HepG2 (cell line): Measurements from ENCODE around the gene SEMA4F. TPM values are rescaled to one million over a fixed set of nuclear protein-coding genes. Genes with fewer than 3 reads are reported as not detected.

Experiments used
- ATAC-seq: fragments of 200-7000 bp; cut with Tn5 transposase; 3 replicates; pipeline ENCODE4 v1.9.1; 2020; ENCODE audit warnings: mild to moderate bottlenecking, moderate library complexity
- BruUV-seq: library from RNA; stranded (reverse); fragments of 400-500 nt; replicated peaks from 2 replicates; lab custom pipeline; 2021; lab: Mats Ljungman, UMichigan
- CTCF ChIA-PET: fragments of 300-600 bp; formaldehyde crosslinking; extraction: SDS; loops from one replicate; lab custom pipeline; 2021; ENCODE audit warnings: low total read pairs, inconsistent platforms, low intra/inter-chr PET ratio; lab: Yijun Ruan, JAX
- POLR2A ChIA-PET: fragments of 350-600 bp; sonication (Branson Sonifier 250); formaldehyde crosslinking; loops from one replicate; lab custom pipeline; 2020; ENCODE audit warnings: antibody characterized with exemption, inconsistent platforms; lab: Yijun Ruan, JAX
- DNase-seq: peaks from one replicate; pipeline ENCODE4 v3.0.0-alpha.2; 2015; ENCODE audit warnings: low spot score
- FAIRE-seq: peaks from 3 replicates; lab custom pipeline; 2011; peaks lifted over from hg19 to GRCh38; lab: Jason Lieb, UNC
- H2AFZ ChIP-seq: one replicate; pipeline ENCODE4 v1.6.1; 2011; ENCODE audit warnings: low read length, inconsistent platforms
- H3K27ac ChIP-seq: fragments of 300-600 bp; 3 replicates; pipeline ENCODE4 v1.8.0; 2011; ENCODE audit warnings: mixed run types, mild to moderate bottlenecking, mixed read lengths, low read length, inconsistent platforms; ENCODE audit not compliant: insufficient read depth; ENCODE audit errors: extremely low read length
- H3K27me3 ChIP-seq, 2 experiments: fragments of 200-600 bp in 1 of 2; 2 replicates in 1 of 2; 3 replicates in 1 of 2; pipeline versions ENCODE4 v1.6.0 to v1.8.0; 2011; ENCODE audit warnings: low read length in 2 of 2, mild to moderate bottlenecking in 2 of 2, moderate library complexity in 2 of 2, inconsistent platforms in 1 of 2; ENCODE audit not compliant: insufficient read depth in 2 of 2, control insufficient read depth in 1 of 2
- H3K36me3 ChIP-seq, 2 experiments: fragments of 200-600 bp in 1 of 2; replicated peaks in 1 of 2; 2 replicates in 1 of 2; 3 replicates in 1 of 2; pipeline versions ENCODE4 v1.5.1 to v1.8.0; 2011; ENCODE audit warnings: low read length in 2 of 2, inconsistent platforms in 1 of 2; ENCODE audit not compliant: insufficient read depth in 2 of 2, control insufficient read depth in 1 of 2
- H3K4me1 ChIP-seq: 2 replicates; pipeline ENCODE4 v1.5.1; 2012; ENCODE audit warnings: low read length, inconsistent platforms; ENCODE audit not compliant: insufficient read depth
- H3K4me2 ChIP-seq: 2 replicates; pipeline ENCODE4 v1.6.0; 2011; ENCODE audit warnings: low read depth, low read length, inconsistent platforms
- H3K4me3 ChIP-seq, 3 experiments: fragments of 200-600 bp in 1 of 3; sonication (generic), shearing (Covaris generic) in 1 of 3; replicated peaks in 1 of 3; 2 replicates each; pipeline ENCODE4 v1.5.1; 2011 to 2016; ENCODE audit warnings: low read length in 3 of 3, inconsistent platforms in 2 of 3, low read depth in 2 of 3, mild to moderate bottlenecking in 2 of 3, control low read depth in 1 of 3, mixed read lengths in 1 of 3; ENCODE audit not compliant: insufficient read depth in 1 of 3
- H3K79me2 ChIP-seq: one replicate; pipeline ENCODE4 v1.6.1; 2011; ENCODE audit warnings: low read length, inconsistent platforms; ENCODE audit not compliant: insufficient read depth
- H3K9ac ChIP-seq: 2 replicates; pipeline ENCODE4 v1.6.0; 2011; ENCODE audit warnings: mild to moderate bottlenecking, low read depth, low read length, inconsistent platforms; ENCODE audit not compliant: insufficient read depth
- H3K9me3 ChIP-seq: 2 replicates; pipeline ENCODE4 v1.5.1; 2012; ENCODE audit warnings: mild to moderate bottlenecking, low read length
- H4K20me1 ChIP-seq: 2 replicates; pipeline ENCODE4 v1.6.0; 2011; ENCODE audit warnings: inconsistent platforms, mild to moderate bottlenecking, low read length, moderate library complexity; ENCODE audit not compliant: insufficient read depth
- FOXA1 ChIP-seq, 2 experiments: fragments of 450-650 bp in 1 of 2; sonication (generic) in 1 of 2; formaldehyde crosslinking in 1 of 2; IDR thresholded peaks; 2 replicates each; pipeline versions ENCODE4 v1.4.0 to v1.6.1; 2016 to 2020; ENCODE audit warnings: missing genetic modification reagents in 1 of 2
- HNF1B ChIP-seq: sonication (generic); formaldehyde crosslinking; IDR thresholded peaks from 2 replicates; pipeline ENCODE4 v1.5.1; 2020; ENCODE audit warnings: mild to moderate bottlenecking, moderate library complexity, missing genetic modification reagents
- HOXA7 ChIP-seq: sonication (generic); formaldehyde crosslinking; IDR thresholded peaks from 2 replicates; pipeline ENCODE4 v1.8.1; 2022; ENCODE audit warnings: mild to moderate bottlenecking, missing genetic modification reagents, moderate library complexity
- KLF13 ChIP-seq: sonication (generic); formaldehyde crosslinking; IDR thresholded peaks from 2 replicates; pipeline ENCODE4 v1.4.0; 2020; ENCODE audit warnings: mild to moderate bottlenecking, missing genetic modification reagents
- MIER3 ChIP-seq: IDR thresholded peaks from 2 replicates; pipeline ENCODE4 v1.6.1; 2016; ENCODE audit warnings: missing compliant biosample characterization, borderline replicate concordance
- PHF8 ChIP-seq: sonication (generic); formaldehyde crosslinking; IDR thresholded peaks from 2 replicates; pipeline ENCODE4 v1.5.0; 2020; ENCODE audit warnings: missing genetic modification reagents
- TFDP1 ChIP-seq: IDR thresholded peaks from 2 replicates; pipeline ENCODE4 v1.6.1; 2016; ENCODE audit warnings: missing compliant biosample characterization, missing genetic modification reagents, borderline replicate concordance
- ZFP37 ChIP-seq: sonication (generic); formaldehyde crosslinking; IDR thresholded peaks from 2 replicates; pipeline ENCODE4 v1.4.0; 2020; ENCODE audit warnings: missing genetic modification reagents, borderline replicate concordance
- ZNF430 ChIP-seq: sonication (generic); formaldehyde crosslinking; IDR thresholded peaks from 2 replicates; pipeline ENCODE4 v1.9.0; 2021; ENCODE audit warnings: mild to moderate bottlenecking, missing genetic modification reagents
- ZNF543 ChIP-seq: sonication (generic); formaldehyde crosslinking; IDR thresholded peaks from 2 replicates; pipeline ENCODE4 v1.4.0; 2020; ENCODE audit warnings: mild to moderate bottlenecking, missing genetic modification reagents
- WGBS: methylation state at CpG from one replicate; pipeline ENCODE4 v1.1.6; 2017; ENCODE audit warnings: low lambda C conversion rate; 5-methylcytosine and 5-hydroxymethylcytosine counted together
- in situ Hi-C: cut with HindIII; loops from 2 replicates; pipeline ENCODE4 v1.10.0; 2017; ENCODE audit warnings: low pct_unique_long_range_greater_than_20kb; ENCODE audit not compliant: extremely low pct_ligation_motif_present
- intact Hi-C: fragments of 100-400 bp; cut with micrococcal nuclease; formaldehyde crosslinking; loops from one replicate; pipeline ENCODE4 v1.10.0; 2022; ENCODE audit not compliant: unreplicated experiment
- polyA plus RNA-seq, 8 experiments: library from polyadenylated mRNA; depleted of rRNA in 3 of 8; stranded (reverse) in 7 of 8; unstranded in 1 of 8; fragments of >200 nt; fragmentation: Illumina TruSeq in 4 of 8; extraction: Trizol in 4 of 8; gene quantifications; 2 replicates each; pipeline versions ENCODE4 v1.2.1 to v1.2.3, GENCODE V29; 2011 to 2016; ENCODE audit warnings: low read depth in 4 of 8, missing spikeins in 1 of 8, mixed read lengths in 1 of 8; ENCODE audit not compliant: insufficient read depth in 1 of 8
- total RNA-seq, 5 experiments: library from RNA; depleted of rRNA; stranded (reverse); fragments of >200 nt; fragmentation: Illumina TruSeq; extraction: Trizol; gene quantifications; 2 replicates each; pipeline ENCODE4 v1.2.3, GENCODE V29; 2016; ENCODE audit warnings: low read depth in 1 of 5

The SEMA4F gene
- total and polyA plus RNA-seq, 2 of the 13 experiments (the other 11 are each of a cell fraction or from before 2014, with no cell fraction given) = 7.1 to 10.3 TPM

GRCh38 chr2:74704216-74704615, 50.2 kb downstream of the SEMA4F start:
- no peak overlapping the region for H3K9ac ChIP-seq
- no peaks in the 10 kb centered on the region for H4K20me1 ChIP-seq
- no peak overlapping the region for H3K4me2 ChIP-seq
- no peak overlapping the region for H3K4me3 ChIP-seq
- no peak overlapping the region for H2AFZ ChIP-seq
- no peak for ATAC-seq
- peaks cover 39% of the 10 kb centered on the region for H3K4me1 ChIP-seq
- H3K27me3 ChIP-seq = peaks cover 0 to 14% of the 10 kb centered on the region in 2 experiments; a peak in 2 of 5 replicates
- 20% methylated on average over 2 of the region's 2 CpGs for WGBS
- TF ChIP-seq TFDP1 (CRISPR knock-in tag) (no peak), FOXA1 (IDR thresholded peaks at IDR 0.05) (no peak), FOXA1 (CRISPR knock-in tag; IDR thresholded peaks at IDR 0.05) (no peak), HOXA7 (CRISPR knock-in tag) (no peak), ZNF543 (no peak), KLF13 (CRISPR knock-in tag) (no peak), ZFP37 (CRISPR knock-in tag) (no peak), ZNF430 (CRISPR knock-in tag) (no peak), MIER3 (CRISPR knock-in tag) (no peak), PHF8 (CRISPR knock-in tag) (no peak), HNF1B (CRISPR knock-in tag) (no peak)
- H3K9me3 ChIP-seq = no peaks in the 10 kb centered on the region
- CTCF ChIA-PET = no interaction called here
- POLR2A ChIA-PET = no interaction called here
- H3K79me2 ChIP-seq = no peaks in the 10 kb centered on the region
- in situ Hi-C loops (no loop called here), intact Hi-C loops (no loop called here)
- no TSS peak for BruUV-seq
- DNase-seq = no peak
- no peaks in the 10 kb centered on the region for H3K36me3 ChIP-seq
- no peak for FAIRE-seq
- no peak overlapping the region for H3K27ac ChIP-seq
